Cardiac fibroblast (primary cell): ENCODE data around the gene CFAP57.

Experiments used
- DNase-seq, 2 donors: peaks; one replicate each; pipeline versions ENCODE4 v3.0.0 to v3.0.0-alpha.2; 2010; ENCODE audit warnings: low read depth in 2 of 2
- H3K4me3 ChIP-seq, 2 donors: replicated peaks in 1 of 2; 1 replicate in 1 of 2; 2 replicates in 1 of 2; pipeline ENCODE4 v1.5.1; 2011; ENCODE audit warnings: low read depth in 2 of 2, low read length in 2 of 2, mild to moderate bottlenecking in 2 of 2, moderate library complexity in 1 of 2
- TF ChIP-seq, protein P1 (sequence below): IDR thresholded peaks from one replicate; pipeline ENCODE4 v1.5.1; 2011; ENCODE audit warnings: low read depth, mild to moderate bottlenecking, low read length, inconsistent platforms

CFAP57 gene

GRCh38 chr1:43285269-43285990 is 113.3 kb downstream of the CFAP57 start, which contains the start of gene C1orf210:
Gene C1orf210, minus strand, starts transcription at chr1:43285581. Its CDS starts 2,311 bp downstream, at chr1:43283270.
- H3K4me3 ChIP-seq: no peak within 1 kb of the TSS
- DNase-seq: no peak
- TF ChIP-seq, protein P1, sequence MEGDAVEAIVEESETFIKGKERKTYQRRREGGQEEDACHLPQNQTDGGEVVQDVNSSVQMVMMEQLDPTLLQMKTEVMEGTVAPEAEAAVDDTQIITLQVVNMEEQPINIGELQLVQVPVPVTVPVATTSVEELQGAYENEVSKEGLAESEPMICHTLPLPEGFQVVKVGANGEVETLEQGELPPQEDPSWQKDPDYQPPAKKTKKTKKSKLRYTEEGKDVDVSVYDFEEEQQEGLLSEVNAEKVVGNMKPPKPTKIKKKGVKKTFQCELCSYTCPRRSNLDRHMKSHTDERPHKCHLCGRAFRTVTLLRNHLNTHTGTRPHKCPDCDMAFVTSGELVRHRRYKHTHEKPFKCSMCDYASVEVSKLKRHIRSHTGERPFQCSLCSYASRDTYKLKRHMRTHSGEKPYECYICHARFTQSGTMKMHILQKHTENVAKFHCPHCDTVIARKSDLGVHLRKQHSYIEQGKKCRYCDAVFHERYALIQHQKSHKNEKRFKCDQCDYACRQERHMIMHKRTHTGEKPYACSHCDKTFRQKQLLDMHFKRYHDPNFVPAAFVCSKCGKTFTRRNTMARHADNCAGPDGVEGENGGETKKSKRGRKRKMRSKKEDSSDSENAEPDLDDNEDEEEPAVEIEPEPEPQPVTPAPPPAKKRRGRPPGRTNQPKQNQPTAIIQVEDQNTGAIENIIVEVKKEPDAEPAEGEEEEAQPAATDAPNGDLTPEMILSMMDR: no peak

- DNase-seq: no peak
- TF ChIP-seq, protein P1: no peak
- H3K4me3 ChIP-seq: no peak overlapping the region
Observed at GRCh38 chr1:43286115-43286514, 114.0 kb downstream of the CFAP57 start.

DNA sequence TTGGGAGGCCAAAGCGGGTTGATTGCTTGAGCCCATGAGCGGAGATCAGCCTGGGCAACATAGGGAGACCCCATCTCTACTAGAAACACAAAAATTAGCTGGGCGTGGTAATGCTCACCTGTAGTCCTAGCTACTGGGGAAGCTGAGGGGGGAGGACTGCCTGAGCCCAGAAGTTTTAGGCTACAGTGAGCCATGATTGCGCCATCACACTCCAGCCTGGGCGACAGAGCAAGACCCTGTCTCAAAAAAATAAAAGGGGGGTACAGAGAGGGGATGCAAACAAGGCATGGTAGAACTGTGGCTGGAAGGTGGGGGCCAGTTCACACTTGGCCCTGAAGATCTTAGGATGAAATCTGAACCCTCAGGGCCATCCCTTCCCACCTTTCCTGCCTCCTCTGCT is 114.4 kb downstream of the CFAP57 start:
- TF ChIP-seq, protein P1: no peak
- no peak for DNase-seq
- no peak overlapping the region for H3K4me3 ChIP-seq

DNA sequence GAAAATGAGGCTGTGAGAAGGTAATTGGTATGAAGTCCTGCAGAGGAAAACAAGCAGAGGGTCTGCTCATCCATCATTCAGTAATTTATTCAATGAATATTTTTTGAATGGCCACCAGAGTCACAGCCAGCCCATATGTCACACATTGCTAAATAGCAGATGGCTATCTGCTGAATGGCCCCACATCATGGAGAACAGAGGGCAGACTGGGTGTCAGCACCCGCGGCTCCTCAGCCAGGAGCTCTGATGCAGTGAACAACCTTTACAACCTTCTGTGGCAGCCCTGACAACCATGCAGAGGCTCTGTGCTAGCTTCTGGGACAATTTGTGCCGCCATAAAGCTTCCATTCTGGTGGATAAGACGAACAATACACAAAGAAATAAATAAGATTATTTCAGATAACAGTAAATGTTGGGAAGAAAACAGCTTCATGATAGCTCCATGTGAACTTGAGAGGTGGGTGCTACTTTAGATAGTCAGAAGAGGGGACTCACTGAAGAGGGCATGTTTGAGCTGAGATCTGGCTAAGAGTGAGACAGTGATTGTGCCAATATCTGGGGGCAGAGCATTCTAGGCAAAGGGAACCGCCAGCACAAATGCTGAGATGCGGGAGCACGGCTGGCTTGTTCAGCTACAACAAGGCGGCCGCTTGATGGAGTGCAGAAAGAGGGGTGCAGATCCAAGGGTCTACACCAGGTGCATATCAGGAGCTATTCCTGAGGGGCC is 116.1 kb downstream of the CFAP57 start:
- TF ChIP-seq, protein P1: no peak
- no peak overlapping the region for H3K4me3 ChIP-seq

GRCh38 chr1:43288785-43289706 is 116.9 kb downstream of the CFAP57 start:
- TF ChIP-seq, protein P1: no peak
- no peak overlapping the region for H3K4me3 ChIP-seq
- no peak for DNase-seq

More for the DNA sequence above, 116.1 kb downstream of the CFAP57 start:
- DNase-seq: no peak

- no peak for DNase-seq
- TF ChIP-seq, protein P1: no peak
- no peak overlapping the region for H3K4me3 ChIP-seq
Observed at GRCh38 chr1:43292216-43292615, 120.1 kb downstream of the CFAP57 start.
